Gastrocnemius medialis (tissue), 4 donors: ENCODE results near the gene RABGEF1.

Experiments
- CTCF ChIP-seq, 5 experiments: fragments of 450-650 bp in 3 of 5; fragments of 200-600 bp in 2 of 5; sonication (generic) in 2 of 5; IDR thresholded peaks in 4 of 5; conservative IDR thresholded peaks in 1 of 5; 1 replicate in 4 of 5; 2 replicates in 1 of 5; pipeline ENCODE4 v1.5.1; 2016 to 2019; ENCODE audit warnings: antibody characterized with exemption in 5 of 5, mild to moderate bottlenecking in 3 of 5, moderate library complexity in 3 of 5
- POLR2A ChIP-seq, 2 donors: fragments of 450-650 bp; IDR thresholded peaks; one replicate each; pipeline ENCODE4 v1.6.1; 2017; ENCODE audit warnings: antibody characterized with exemption in 2 of 2, mild to moderate bottlenecking in 2 of 2, moderate library complexity in 2 of 2

- no peak for TF ChIP-seq CTCF (IDR thresholded peaks at IDR 0.05 in 4 of 5, conservative IDR thresholded peaks at IDR 0.05 in 1 of 5)
- no peak for TF ChIP-seq POLR2A (IDR thresholded peaks at IDR 0.05)
Measured at GRCh38 chr7:66815951-66816350, 75.4 kb downstream of the RABGEF1 start.
